Mesenchymal stem cell (in vitro differentiated cells and primary cell): ENCODE measurements around the gene PRR15.
A peak's percentile ranks its signal among the peaks of the same experiment; 100 is the strongest.

Experiments used
- DNase-seq: peaks from one replicate; pipeline ENCODE4 v3.0.0-alpha.2; 2013
- H2AFZ ChIP-seq: one replicate; pipeline ENCODE4 v1.6.1; 2013; ENCODE audit warnings: low read depth, mild to moderate bottlenecking, control low read depth, inconsistent platforms, low read length, moderate library complexity
- H2AK5ac ChIP-seq: 2 replicates; pipeline ENCODE4 v1.6.1; 2013; ENCODE audit warnings: low read length, moderate library complexity, mild to moderate bottlenecking, inconsistent platforms; ENCODE audit not compliant: severe bottlenecking
- H2BK120ac ChIP-seq: one replicate; pipeline ENCODE4 v1.6.1; 2013; ENCODE audit warnings: low read depth, mild to moderate bottlenecking, inconsistent platforms, low read length, moderate library complexity
- H2BK12ac ChIP-seq, 2 experiments: one replicate each; pipeline ENCODE4 v1.6.1; 2013; ENCODE audit warnings: inconsistent platforms in 2 of 2, low read length in 2 of 2, mild to moderate bottlenecking in 2 of 2, moderate library complexity in 2 of 2, control low read depth in 1 of 2
- H2BK15ac ChIP-seq: one replicate; pipeline ENCODE4 v1.6.1; 2013; ENCODE audit warnings: mild to moderate bottlenecking, low read depth, inconsistent platforms; ENCODE audit not compliant: poor library complexity, severe bottlenecking
- H2BK5ac ChIP-seq: 2 replicates; pipeline ENCODE4 v1.6.1; 2013; ENCODE audit warnings: low read depth, mild to moderate bottlenecking, low read length, control low read depth, inconsistent platforms; ENCODE audit not compliant: poor library complexity, severe bottlenecking
- H3K14ac ChIP-seq, 2 experiments: one replicate each; pipeline ENCODE4 v1.6.1; 2013; ENCODE audit warnings: inconsistent platforms in 2 of 2, low read length in 2 of 2, control low read depth in 1 of 2, mild to moderate bottlenecking in 1 of 2, moderate library complexity in 1 of 2
- H3K18ac ChIP-seq, 2 experiments: one replicate each; pipeline ENCODE4 v1.6.1; 2013; ENCODE audit warnings: inconsistent platforms in 2 of 2, low read length in 2 of 2, control low read depth in 1 of 2, low read depth in 1 of 2, mild to moderate bottlenecking in 1 of 2
- H3K23ac ChIP-seq, 2 experiments: one replicate each; pipeline ENCODE4 v1.6.1; 2013; ENCODE audit warnings: inconsistent platforms in 2 of 2, low read length in 2 of 2, mild to moderate bottlenecking in 2 of 2, moderate library complexity in 2 of 2, control low read depth in 1 of 2
- H3K27ac ChIP-seq: 2 replicates; pipeline ENCODE4 v1.5.1; 2013; ENCODE audit warnings: mild to moderate bottlenecking, moderate library complexity, low read length, control low read depth, inconsistent platforms; ENCODE audit not compliant: poor library complexity, severe bottlenecking
- H3K27me3 ChIP-seq, 2 experiments: 2 replicates each; pipeline versions ENCODE4 v1.6.1 to v1.7.0; 2013; ENCODE audit warnings: low read length in 2 of 2, mild to moderate bottlenecking in 2 of 2, moderate library complexity in 2 of 2, control low read depth in 1 of 2, inconsistent platforms in 1 of 2; ENCODE audit not compliant: control insufficient read depth in 1 of 2, insufficient read depth in 1 of 2
- H3K36me3 ChIP-seq, 2 experiments: 2 replicates each; pipeline versions ENCODE4 v1.6.1 to v1.7.0; 2013; ENCODE audit warnings: low read length in 2 of 2, control low read depth in 1 of 2, inconsistent platforms in 1 of 2, low read depth in 1 of 2, mild to moderate bottlenecking in 1 of 2; ENCODE audit not compliant: insufficient read depth in 2 of 2, control insufficient read depth in 1 of 2
- H3K4ac ChIP-seq, 2 experiments: one replicate each; pipeline ENCODE4 v1.6.1; 2013; ENCODE audit warnings: inconsistent platforms in 2 of 2, low read length in 2 of 2, mild to moderate bottlenecking in 2 of 2, moderate library complexity in 2 of 2, control low read depth in 1 of 2, low read depth in 1 of 2
- H3K4me1 ChIP-seq: 2 replicates; pipeline ENCODE4 v1.6.1; 2013; ENCODE audit warnings: low read depth, low read length, control low read depth; ENCODE audit not compliant: control insufficient read depth, insufficient read depth
- H3K4me2 ChIP-seq: 2 replicates; pipeline ENCODE4 v1.6.1; 2013; ENCODE audit warnings: low read length, mild to moderate bottlenecking, inconsistent platforms; ENCODE audit not compliant: poor library complexity, severe bottlenecking
- H3K4me3 ChIP-seq, 2 experiments: 2 replicates each; pipeline versions ENCODE4 v1.5.1 to v1.7.0; 2013; ENCODE audit warnings: low read length in 2 of 2, mild to moderate bottlenecking in 2 of 2, control low read depth in 1 of 2, low read depth in 1 of 2; ENCODE audit not compliant: insufficient read depth in 1 of 2
- H3K79me1 ChIP-seq: replicated peaks from 2 replicates; pipeline ENCODE4 v1.6.1; 2013; ENCODE audit warnings: mild to moderate bottlenecking, control low read depth, low read length, inconsistent platforms; ENCODE audit not compliant: poor library complexity, severe bottlenecking
- H3K9ac ChIP-seq: 2 replicates; pipeline ENCODE4 v1.7.0; 2013; ENCODE audit warnings: mild to moderate bottlenecking, low read length, moderate library complexity
- H3K9me3 ChIP-seq: 2 replicates; pipeline ENCODE4 v1.7.0; 2013; ENCODE audit warnings: mild to moderate bottlenecking, low read length; ENCODE audit not compliant: control insufficient read depth
- H4K8ac ChIP-seq: one replicate; pipeline ENCODE4 v1.6.1; 2013; ENCODE audit warnings: inconsistent platforms, mild to moderate bottlenecking, low read length, moderate library complexity
- H4K91ac ChIP-seq: one replicate; pipeline ENCODE4 v1.6.1; 2013; ENCODE audit warnings: mild to moderate bottlenecking, low read length, inconsistent platforms
- WGBS: methylation state at CpG from one replicate; pipeline ENCODE4 v1.1.7; 2013; ENCODE audit warnings: mixed read lengths; 5-methylcytosine and 5-hydroxymethylcytosine counted together

PRR15 gene

DNA sequence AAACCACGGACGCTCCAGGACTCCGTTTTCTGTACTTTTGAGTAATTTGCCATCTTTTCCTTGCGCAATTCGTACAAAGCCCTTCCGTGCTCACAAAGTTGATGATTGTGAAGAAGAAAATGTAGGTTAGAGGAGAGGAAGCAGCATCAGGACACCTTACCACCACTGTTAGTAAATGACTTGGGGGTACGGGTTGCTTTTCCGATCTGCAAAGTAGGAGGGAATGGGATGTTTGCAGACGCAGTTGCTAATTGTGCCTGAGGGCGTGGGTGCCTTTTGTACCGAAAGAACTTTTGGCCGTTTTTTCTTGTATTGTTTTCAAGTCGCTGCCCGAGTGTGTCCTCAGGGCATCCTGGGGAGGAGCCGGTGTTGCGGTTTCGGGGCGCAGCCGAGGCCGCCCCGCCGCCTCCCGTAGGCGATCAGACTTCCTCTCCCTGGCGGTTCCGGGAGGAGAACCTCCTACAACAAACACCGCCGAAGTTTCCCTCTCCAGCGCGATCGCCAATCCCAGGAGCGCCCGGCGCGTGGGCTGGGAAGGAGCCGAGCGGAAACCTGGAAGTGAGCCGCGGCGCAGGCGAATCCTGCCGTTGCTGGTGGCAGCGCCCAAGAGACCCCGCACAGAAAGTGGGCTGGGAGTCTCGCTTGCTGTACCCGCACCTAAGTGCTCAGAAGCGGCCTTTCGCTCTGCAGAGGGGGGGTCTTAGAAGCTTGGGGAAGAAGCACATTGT is 1.0 kb downstream of the PRR15 start:
- Histone ChIP-seq H3K4ac (no peak overlapping the region), H3K27me3 (peaks cover 38 to 67% of the 10 kb centered on the region in 2 experiments), H2BK120ac (no peak overlapping the region), H3K27ac (no peak overlapping the region), H3K18ac (no peak overlapping the region), H4K91ac (no peak overlapping the region), H2AFZ (no peak overlapping the region), H3K4me3 (peak overlapping the region; percentile 47 to 83), H2BK12ac (no peak overlapping the region), H2AK5ac (no peak overlapping the region), H3K9ac (peak overlapping the region; percentile 73), H3K79me1 (no peaks in the 10 kb centered on the region), H2BK15ac (no peak overlapping the region), H3K9me3 (no peaks in the 10 kb centered on the region), H3K14ac (no peak overlapping the region), H3K23ac (no peak overlapping the region), H3K4me2 (peak overlapping the region; percentile 96), H3K4me1 (peaks cover 28% of the 10 kb centered on the region), H3K36me3 (no peaks in the 10 kb centered on the region), H4K8ac (no peak overlapping the region), H2BK5ac (no peak overlapping the region)
- peak; percentile 54 for DNase-seq
- under 1% methylated on average over 48 of the region's 48 CpGs for WGBS

DNA sequence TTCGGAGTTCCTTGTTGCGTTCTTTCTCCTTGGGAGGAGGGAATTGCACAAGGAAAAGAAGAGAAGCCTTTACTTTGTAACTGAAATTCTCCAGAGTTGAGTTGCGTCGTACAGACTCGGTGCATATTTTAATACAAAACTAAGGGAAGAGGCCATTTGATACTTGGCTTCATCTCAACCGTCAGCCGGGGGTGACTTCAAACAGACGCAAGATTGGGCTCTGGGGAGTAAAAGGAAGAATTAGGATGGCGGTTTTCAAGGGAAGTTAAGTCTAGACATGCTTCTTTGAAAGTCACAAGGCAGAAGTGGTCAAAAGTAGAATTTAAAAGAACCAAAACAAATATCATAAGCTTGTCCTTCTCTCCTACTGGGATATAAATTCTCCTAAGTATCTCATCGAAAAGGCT is 1.6 kb downstream of the PRR15 start:
- 22% methylated on average over 9 of the region's 10 CpGs for WGBS
- no peaks in the 10 kb centered on the region for H3K79me1 ChIP-seq
- H2BK15ac ChIP-seq = no peak overlapping the region

DNA sequence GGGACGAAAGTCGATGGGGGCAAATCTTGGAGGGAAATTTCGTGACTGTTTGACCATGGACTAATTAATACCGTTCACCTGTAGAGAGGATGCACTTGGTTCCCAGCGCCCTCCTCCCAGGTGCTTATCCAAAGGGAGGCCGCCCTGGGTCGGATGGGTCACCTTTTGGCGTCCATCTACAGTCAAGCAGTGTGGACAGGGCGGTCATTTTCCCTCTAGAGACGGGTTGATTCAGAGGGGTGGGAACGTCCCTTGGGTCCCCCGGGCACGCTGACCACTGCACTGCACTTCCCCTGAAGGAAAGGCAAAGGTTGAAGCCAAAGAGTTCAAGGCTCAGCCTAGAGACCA is 2.0 kb downstream of the PRR15 start:
- Histone ChIP-seq H3K9ac (peak overlapping the region; percentile 73), H3K79me1 (no peaks in the 10 kb centered on the region), H3K36me3 (no peaks in the 10 kb centered on the region), H3K9me3 (no peaks in the 10 kb centered on the region), H2BK120ac (no peak overlapping the region), H3K4me3 (peak overlapping the region in 1 of 2 experiments; percentile 83), H3K4me1 (peaks cover 28% of the 10 kb centered on the region), H3K18ac (peak overlapping the region in 1 of 2 experiments; percentile 30), H2AK5ac (no peak overlapping the region), H2BK5ac (no peak overlapping the region), H4K91ac (no peak overlapping the region), H3K27ac (no peak overlapping the region), H3K4ac (no peak overlapping the region), H3K23ac (peak overlapping the region in 1 of 2 experiments; percentile 79), H2AFZ (no peak overlapping the region), H3K4me2 (peak overlapping the region; percentile 63), H2BK15ac (no peak overlapping the region), H4K8ac (no peak overlapping the region), H2BK12ac (no peak overlapping the region), H3K14ac (peak overlapping the region in 1 of 2 experiments; percentile 82), H3K27me3 (peaks cover 38 to 69% of the 10 kb centered on the region in 2 experiments)
- WGBS = 58% methylated on average over 13 of the region's 13 CpGs
- DNase-seq = no peak

More for the DNA sequence above, 1.6 kb downstream of the PRR15 start:
- H3K27me3 ChIP-seq = peaks cover 38 to 67% of the 10 kb centered on the region in 2 experiments
- no peaks in the 10 kb centered on the region for H3K36me3 ChIP-seq
- no peak for DNase-seq
- H3K27ac ChIP-seq = no peak overlapping the region
- H2BK12ac ChIP-seq = no peak overlapping the region
- no peak overlapping the region for H2BK120ac ChIP-seq
- H3K4ac ChIP-seq = no peak overlapping the region
- H4K91ac ChIP-seq = no peak overlapping the region
- H3K18ac ChIP-seq = no peak overlapping the region
- H3K4me1 ChIP-seq = peaks cover 28% of the 10 kb centered on the region
- no peak overlapping the region for H4K8ac ChIP-seq
- no peaks in the 10 kb centered on the region for H3K9me3 ChIP-seq
- peak overlapping the region; percentile 96 for H3K4me2 ChIP-seq
- H3K14ac ChIP-seq = no peak overlapping the region
- no peak overlapping the region for H3K23ac ChIP-seq
- H2AFZ ChIP-seq = no peak overlapping the region
- peak overlapping the region in 1 of 2 experiments; percentile 83 for H3K4me3 ChIP-seq
- H3K9ac ChIP-seq = peak overlapping the region; percentile 73
- no peak overlapping the region for H2BK5ac ChIP-seq
- no peak overlapping the region for H2AK5ac ChIP-seq

DNA sequence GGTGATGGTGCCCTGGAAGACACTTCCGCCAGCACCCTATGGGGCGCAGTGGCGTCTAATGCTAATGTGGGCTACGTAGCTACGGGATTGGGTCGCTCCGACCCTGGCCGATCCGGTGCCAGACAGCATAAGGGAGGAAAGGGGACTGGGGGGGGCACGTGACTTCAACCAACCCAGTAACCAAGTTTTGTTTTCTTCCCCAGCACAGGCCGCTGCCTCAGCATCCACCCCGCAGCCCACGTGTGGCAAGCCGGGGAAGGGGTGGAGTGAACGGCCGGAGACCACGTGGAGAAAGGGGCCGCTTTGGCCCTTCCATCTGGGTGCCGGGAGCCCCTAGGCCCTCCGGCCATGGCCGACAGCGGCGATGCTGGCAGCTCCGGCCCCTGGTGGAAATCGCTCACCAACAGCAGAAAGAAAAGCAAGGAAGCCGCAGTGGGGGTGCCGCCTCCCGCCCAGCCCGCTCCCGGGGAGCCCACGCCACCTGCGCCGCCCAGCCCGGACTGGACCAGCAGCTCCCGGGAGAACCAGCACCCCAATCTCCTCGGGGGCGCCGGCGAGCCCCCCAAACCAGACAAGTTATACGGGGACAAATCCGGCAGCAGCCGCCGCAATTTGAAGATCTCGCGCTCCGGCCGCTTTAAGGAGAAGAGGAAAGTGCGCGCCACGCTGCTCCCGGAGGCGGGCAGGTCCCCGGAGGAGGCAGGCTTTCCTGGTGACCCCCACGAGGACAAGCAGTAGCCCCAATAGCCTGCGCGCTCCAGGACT is 2.5 kb downstream of the PRR15 start:
- Histone ChIP-seq H2BK5ac (no peak overlapping the region), H3K14ac (peak overlapping the region in 1 of 2 experiments; percentile 82), H3K9me3 (no peaks in the 10 kb centered on the region), H2AK5ac (no peak overlapping the region), H3K23ac (peak overlapping the region in 1 of 2 experiments; percentile 50), H3K27me3 (peaks cover 38 to 66% of the 10 kb centered on the region in 2 experiments), H3K9ac (peak overlapping the region; percentile 65), H3K4ac (no peak overlapping the region), H3K36me3 (no peaks in the 10 kb centered on the region), H2BK15ac (no peak overlapping the region), H3K4me3 (peak overlapping the region; percentile 20 to 83), H3K18ac (peak overlapping the region in 1 of 2 experiments; percentile 30), H2BK12ac (no peak overlapping the region), H2AFZ (peak overlapping the region; percentile 59), H4K91ac (no peak overlapping the region), H3K4me1 (peaks cover 28% of the 10 kb centered on the region), H3K27ac (no peak overlapping the region), H3K79me1 (no peaks in the 10 kb centered on the region), H4K8ac (no peak overlapping the region), H3K4me2 (peak overlapping the region; percentile 63), H2BK120ac (no peak overlapping the region)
- 49% methylated on average over 54 of the region's 56 CpGs for WGBS
- DNase-seq = no peak
